Esophagus (tissue), 2 donors: Measurements from ENCODE around the gene ZNF217. TPM values are rescaled to one million over a fixed set of nuclear protein-coding genes. Genes with fewer than 3 reads are reported as not detected.

Experiments used
- H3K27ac ChIP-seq, 2 donors: one replicate each; pipeline ENCODE4 v1.5.1; 2013; ENCODE audit warnings: low read depth in 2 of 2, mild to moderate bottlenecking in 2 of 2, inconsistent platforms in 1 of 2, low read length in 1 of 2, moderate library complexity in 1 of 2
- H3K27me3 ChIP-seq, 2 donors: one replicate each; pipeline ENCODE4 v1.6.1; 2013; ENCODE audit warnings: low read length in 2 of 2, control low read depth in 1 of 2, mild to moderate bottlenecking in 1 of 2; ENCODE audit not compliant: insufficient read depth in 2 of 2, control insufficient read depth in 1 of 2
- H3K36me3 ChIP-seq, 2 donors: one replicate each; pipeline ENCODE4 v1.6.1; 2013; ENCODE audit warnings: low read length in 1 of 2; ENCODE audit not compliant: control insufficient read depth in 2 of 2, insufficient read depth in 2 of 2
- H3K4me1 ChIP-seq, 2 donors: one replicate each; pipeline ENCODE4 v1.6.1; 2013; ENCODE audit warnings: low read length in 1 of 2; ENCODE audit not compliant: control insufficient read depth in 2 of 2, insufficient read depth in 2 of 2
- H3K4me3 ChIP-seq, 2 donors: one replicate each; pipeline ENCODE4 v1.5.1; 2013; ENCODE audit warnings: low read length in 2 of 2, mild to moderate bottlenecking in 2 of 2, low read depth in 1 of 2, moderate library complexity in 1 of 2
- H3K9me3 ChIP-seq, 2 donors: one replicate each; pipeline ENCODE4 v1.6.1; 2013; ENCODE audit warnings: mild to moderate bottlenecking in 2 of 2, low read depth in 1 of 2, low read length in 1 of 2, moderate library complexity in 1 of 2; ENCODE audit not compliant: control insufficient read depth in 2 of 2, insufficient read depth in 1 of 2
- WGBS, 2 donors: extraction: QIAGEN DNeasy Blood & Tissue Kit; methylation state at CpG; one replicate each; pipeline ENCODE4 v1.1.7; 2013; 5-methylcytosine and 5-hydroxymethylcytosine counted together
- polyA plus RNA-seq, 2 donors: library from polyadenylated mRNA; stranded (reverse); fragments of 200-250 nt; gene quantifications; one replicate each; pipeline ENCODE4 v1.2.3, GENCODE V29; 2013
- donor health status: healthy with polysubstance abuse.
- donor health status: Bipolar disorder and iron deficiency.

ZNF217 gene
- polyA plus RNA-seq, 2 donors: 8.2 to 9.0 TPM

DNA sequence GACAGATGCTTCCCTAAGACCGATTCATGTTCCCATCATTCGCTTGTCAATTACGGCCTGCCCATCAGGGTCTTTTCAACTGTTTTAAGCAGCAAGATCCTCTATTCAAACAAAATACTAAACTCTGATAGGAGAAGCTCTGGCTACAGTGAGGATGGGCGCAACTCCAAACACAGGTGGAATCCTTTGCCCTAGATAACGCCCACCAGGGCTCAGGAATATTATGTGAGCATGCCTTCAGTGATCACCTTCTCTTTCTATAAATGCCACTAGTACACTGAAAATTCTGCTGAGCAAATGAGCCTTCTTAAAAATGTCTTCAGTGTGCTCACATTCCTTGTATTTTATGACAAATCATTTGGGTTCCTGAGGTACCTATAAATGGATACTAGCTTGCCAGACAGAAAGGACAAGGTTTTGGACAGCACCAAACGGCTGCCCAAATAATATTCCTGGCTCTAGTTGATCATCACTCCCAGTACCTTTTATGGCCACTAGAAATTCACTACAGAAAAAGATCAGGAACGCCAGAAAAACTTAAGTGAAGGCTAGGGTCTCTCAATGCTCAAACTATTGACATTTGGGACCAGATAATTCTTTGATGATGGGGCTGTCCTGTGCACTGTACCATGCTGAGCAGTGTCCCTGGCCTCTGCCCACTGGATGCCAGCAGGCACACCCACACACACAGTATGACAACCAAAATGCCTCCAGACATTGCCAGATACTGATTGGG, 13.1 kb downstream of the ZNF217 start:
- H3K36me3 ChIP-seq: peaks cover 13 to 24% of the 10 kb centered on the region in 2 donors
- peaks cover 2 to 4% of the 10 kb centered on the region in 2 donors for H3K4me1 ChIP-seq
- H3K4me3 ChIP-seq: peak overlapping the region in 1 of 2 donors; percentile 26
- 60 to 65% methylated on average over 7 of the region's 7 CpGs for WGBS, 2 donors
- no peaks in the 10 kb centered on the region for H3K9me3 ChIP-seq
- no peaks in the 10 kb centered on the region for H3K27me3 ChIP-seq
- H3K27ac ChIP-seq: peak overlapping the region; percentile 88 to 90

DNA sequence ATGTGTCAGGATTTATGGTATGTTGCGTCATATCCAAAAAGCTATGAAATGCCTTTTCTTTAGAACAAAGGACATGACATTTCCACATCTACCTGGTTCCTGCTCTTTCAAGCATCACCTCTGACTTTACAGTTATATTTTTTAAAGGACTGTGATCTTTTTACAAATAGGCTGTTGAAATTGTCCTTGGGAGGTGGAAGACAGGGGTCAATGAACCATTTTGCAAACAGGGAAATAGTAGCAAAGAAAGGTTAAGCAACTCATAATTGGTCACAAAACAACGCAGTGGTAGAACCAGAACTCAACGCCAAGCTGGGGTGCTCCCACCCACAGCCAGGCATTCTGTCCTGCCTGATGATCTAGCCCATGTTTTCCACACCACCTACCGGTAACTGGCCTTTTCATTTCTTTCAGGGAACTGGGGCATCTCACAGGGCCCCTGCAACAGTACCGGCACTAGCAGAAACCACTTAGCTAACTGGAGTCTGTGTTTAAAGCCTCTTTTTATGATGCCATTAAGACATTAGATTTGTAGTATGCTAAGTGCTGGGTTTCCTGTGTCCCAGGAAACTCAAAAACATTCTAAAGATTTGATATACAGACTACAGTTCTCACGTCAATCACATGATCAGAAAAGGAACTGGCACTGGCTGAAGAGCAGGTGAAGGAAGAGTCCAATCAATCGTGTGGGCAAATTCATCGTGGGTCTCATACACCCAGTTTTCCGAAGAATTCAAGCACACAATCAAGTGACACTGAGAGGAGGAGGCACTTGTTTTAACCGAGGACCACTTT, 13.9 kb downstream of the ZNF217 start:
- Histone ChIP-seq H3K36me3 (peaks cover 13 to 30% of the 10 kb centered on the region in 2 donors), H3K4me3 (peak overlapping the region in 1 of 2 donors; percentile 24), H3K9me3 (no peaks in the 10 kb centered on the region), H3K27ac (peak overlapping the region; percentile 88 to 90), H3K27me3 (no peaks in the 10 kb centered on the region), H3K4me1 (peaks cover 2 to 4% of the 10 kb centered on the region in 2 donors)
- WGBS, 2 donors: 34 to 37% methylated on average over 10 of the region's 10 CpGs

DNA sequence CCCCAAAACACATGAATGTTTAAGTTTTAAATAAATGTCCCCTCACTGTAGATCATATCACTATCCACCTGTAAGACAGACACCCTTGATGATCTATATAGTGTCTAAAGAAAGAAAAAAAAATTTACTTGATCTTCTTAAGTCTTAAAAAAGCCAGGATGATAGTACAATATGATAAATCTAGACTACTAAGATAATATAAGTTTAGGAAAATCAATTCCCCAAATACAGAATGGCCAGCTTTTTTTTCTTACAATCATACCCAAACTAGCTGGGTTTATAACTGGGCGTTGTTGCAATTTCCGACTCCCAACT, 14.4 kb downstream of the ZNF217 start:
- peak overlapping the region; percentile 65 to 88 for H3K27ac ChIP-seq
- 20 to 37% methylated on average over 2 of the region's 2 CpGs for WGBS, 2 donors
- H3K9me3 ChIP-seq: no peaks in the 10 kb centered on the region
- H3K4me1 ChIP-seq: peaks cover 2 to 4% of the 10 kb centered on the region in 2 donors
- peaks cover 13 to 33% of the 10 kb centered on the region in 2 donors for H3K36me3 ChIP-seq
- H3K4me3 ChIP-seq: no peak overlapping the region
- H3K27me3 ChIP-seq: no peaks in the 10 kb centered on the region

DNA sequence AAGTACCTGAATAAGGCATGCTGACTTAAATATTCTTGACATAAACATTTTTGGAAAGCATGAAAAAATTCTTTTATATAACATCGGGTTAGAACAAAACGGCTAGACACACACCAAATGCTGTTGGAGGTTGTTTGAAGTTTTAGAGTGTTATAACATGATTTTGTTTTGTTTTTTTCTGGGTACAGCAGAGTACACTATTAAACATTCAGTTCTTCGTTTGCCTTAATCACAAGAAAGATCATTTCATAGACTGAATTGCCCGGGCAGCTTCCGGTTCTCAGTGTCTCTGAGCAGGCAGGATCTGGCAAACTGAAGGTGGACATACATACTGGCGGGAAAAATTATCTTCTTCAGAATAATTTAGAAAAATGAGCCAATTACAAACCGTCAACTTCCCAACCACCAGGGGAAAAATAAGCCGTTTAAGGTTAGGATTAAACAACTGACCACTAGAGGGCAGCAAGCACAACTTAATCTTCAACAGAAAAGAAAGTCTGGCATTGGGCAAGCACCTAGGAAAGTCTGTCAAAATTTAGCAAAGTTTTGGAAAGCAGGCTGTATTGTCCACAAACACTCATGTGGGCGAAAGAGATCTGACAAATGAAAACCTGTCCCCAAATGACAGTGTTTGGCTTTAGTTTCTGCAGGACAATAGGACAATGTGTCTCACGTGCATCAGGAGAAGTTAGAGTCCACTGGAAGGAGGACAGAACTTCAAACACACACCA, 15.0 kb downstream of the ZNF217 start:
- H3K9me3 ChIP-seq: no peaks in the 10 kb centered on the region
- 7 to 11% methylated on average over 10 of the region's 10 CpGs for WGBS, 2 donors
- H3K27ac ChIP-seq: peak overlapping the region; percentile 1 to 65
- H3K4me3 ChIP-seq: no peak overlapping the region
- peaks cover 13 to 37% of the 10 kb centered on the region in 2 donors for H3K36me3 ChIP-seq
- H3K4me1 ChIP-seq: peaks cover 2 to 4% of the 10 kb centered on the region in 2 donors
- no peaks in the 10 kb centered on the region for H3K27me3 ChIP-seq

DNA sequence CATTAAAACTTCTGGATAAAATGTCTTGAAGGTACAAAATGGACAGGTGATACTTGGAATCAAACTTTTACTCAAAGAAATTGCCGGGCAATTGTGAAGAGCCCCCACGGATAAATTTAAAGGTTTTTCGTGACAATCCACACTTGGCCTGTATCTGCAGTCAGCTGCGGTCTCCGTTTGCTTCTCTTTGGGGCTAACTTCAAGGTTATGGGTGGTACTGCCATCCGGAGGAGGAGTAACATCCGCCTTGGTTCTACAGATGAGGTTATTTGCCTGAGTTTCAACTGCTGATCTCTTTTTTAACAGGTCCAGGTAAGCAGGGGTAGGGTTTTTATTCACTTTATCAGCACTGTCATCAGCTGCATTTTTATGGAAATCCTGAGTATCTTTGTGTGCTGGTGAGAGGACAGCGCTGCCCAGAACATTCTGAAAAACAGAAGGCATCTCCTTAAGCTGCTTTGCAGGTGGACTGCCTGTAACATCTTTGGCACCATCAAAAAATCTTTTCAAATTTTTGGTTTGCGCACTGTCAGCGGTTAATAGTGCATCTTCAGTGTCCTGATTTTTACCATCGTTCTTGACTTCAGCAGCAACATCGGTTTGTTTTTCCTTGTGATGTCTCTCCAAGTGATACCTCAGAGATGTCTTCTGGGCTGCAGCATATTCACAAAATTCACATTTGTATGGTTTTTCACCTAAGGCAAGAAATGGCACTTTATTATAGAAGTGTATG, 16.9 kb downstream of the ZNF217 start:
- H3K27ac ChIP-seq: no peak overlapping the region
- no peaks in the 10 kb centered on the region for H3K9me3 ChIP-seq
- H3K4me1 ChIP-seq: peaks cover 2 to 4% of the 10 kb centered on the region in 2 donors
- peaks cover 10 to 33% of the 10 kb centered on the region in 2 donors for H3K36me3 ChIP-seq
- 86 to 87% methylated on average over 12 of the region's 12 CpGs for WGBS, 2 donors
- H3K27me3 ChIP-seq: no peaks in the 10 kb centered on the region
- H3K4me3 ChIP-seq: no peak overlapping the region

DNA sequence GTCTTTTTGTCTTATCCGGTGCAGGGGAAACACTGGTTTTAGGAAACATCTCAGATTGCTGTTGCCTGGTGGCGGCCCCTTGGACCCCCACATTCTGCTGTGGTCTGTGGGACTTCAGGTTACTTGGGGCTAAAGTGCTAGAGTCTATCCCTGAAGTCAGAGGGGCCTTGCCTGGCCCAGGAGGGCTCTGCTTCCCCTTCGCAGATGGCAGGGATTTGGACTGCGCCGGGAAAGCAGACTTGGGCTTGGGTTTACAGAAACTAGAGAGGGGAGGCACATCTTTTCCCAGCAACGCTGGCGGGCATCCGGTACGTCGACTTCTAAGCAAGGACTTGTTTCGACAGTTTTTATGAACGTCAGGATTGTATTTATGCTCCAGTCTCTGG, 17.5 kb downstream of the ZNF217 start:
- H3K36me3 ChIP-seq: peaks cover 5 to 30% of the 10 kb centered on the region in 2 donors
- no peak overlapping the region for H3K27ac ChIP-seq
- H3K9me3 ChIP-seq: no peaks in the 10 kb centered on the region
- peaks cover under 1 to 2% of the 10 kb centered on the region in 2 donors for H3K4me1 ChIP-seq
- H3K27me3 ChIP-seq: no peaks in the 10 kb centered on the region
- no peak overlapping the region for H3K4me3 ChIP-seq
- WGBS, 2 donors: 87 to 90% methylated on average over 12 of the region's 12 CpGs

DNA sequence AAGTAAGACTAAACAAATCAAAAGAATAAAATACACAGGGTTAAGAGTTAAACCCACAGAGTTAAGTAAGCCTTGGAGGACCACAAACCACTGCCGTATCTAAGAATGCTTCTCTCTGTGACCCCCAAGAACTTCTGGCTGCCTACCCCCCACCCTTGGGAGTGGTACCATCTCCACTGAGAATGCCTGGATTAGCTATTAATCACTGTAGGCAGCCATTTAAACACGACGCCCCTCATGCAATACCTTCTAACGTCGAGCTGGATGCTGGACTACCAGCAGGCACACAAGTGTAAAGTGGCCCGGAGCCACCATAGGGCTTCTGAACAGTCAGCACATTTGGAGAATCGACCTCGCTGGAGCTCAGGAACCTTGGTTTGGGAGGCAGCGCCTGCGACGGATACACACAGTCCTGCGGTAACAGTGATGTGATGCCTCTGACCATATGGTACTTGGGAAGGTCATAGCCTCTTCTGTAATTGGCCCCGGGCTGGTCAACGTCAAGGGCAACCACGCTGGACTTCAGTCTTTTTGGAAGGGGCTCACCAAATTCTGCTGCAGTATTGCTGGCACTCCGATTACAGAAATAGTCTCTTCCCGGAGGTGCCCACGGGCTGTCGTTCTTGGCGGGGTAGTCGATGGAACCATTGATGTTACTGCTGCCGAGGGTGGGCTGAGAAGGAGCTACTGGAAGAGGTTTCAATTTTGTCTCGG, 18.0 kb downstream of the ZNF217 start:
- H3K27ac ChIP-seq: no peak overlapping the region
- H3K4me3 ChIP-seq: no peak overlapping the region
- H3K27me3 ChIP-seq: no peaks in the 10 kb centered on the region
- 85 to 88% methylated on average over 23 of the region's 23 CpGs for WGBS, 2 donors
- no peaks in the 10 kb centered on the region for H3K4me1 ChIP-seq
- no peaks in the 10 kb centered on the region for H3K9me3 ChIP-seq
- peaks cover 5 to 27% of the 10 kb centered on the region in 2 donors for H3K36me3 ChIP-seq

DNA sequence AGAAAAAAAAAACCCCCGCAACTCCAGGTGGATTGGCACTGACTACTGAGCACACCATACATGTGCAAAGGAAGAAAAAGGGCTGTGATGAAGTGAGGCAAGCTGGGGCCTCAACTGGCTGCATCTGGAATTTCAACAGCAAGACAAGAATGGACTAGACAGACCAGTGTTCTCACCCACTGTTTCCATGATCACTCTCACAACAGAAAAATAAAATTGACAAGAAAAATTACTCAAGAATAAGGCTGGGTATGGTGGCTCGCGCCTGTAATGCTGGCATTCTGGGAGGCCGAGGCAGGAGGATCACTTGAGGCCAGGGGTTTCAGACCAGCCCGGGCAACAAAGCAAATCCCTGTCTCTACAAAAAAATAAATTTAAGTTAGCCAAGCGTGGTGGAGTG, 18.8 kb downstream of the ZNF217 start:
- H3K9me3 ChIP-seq: no peaks in the 10 kb centered on the region
- no peak overlapping the region for H3K4me3 ChIP-seq
- H3K27ac ChIP-seq: no peak overlapping the region
- WGBS, 2 donors: 77 to 79% methylated on average over 6 of the region's 6 CpGs
- H3K36me3 ChIP-seq: peaks cover 5 to 27% of the 10 kb centered on the region in 2 donors
- no peaks in the 10 kb centered on the region for H3K4me1 ChIP-seq
- no peaks in the 10 kb centered on the region for H3K27me3 ChIP-seq
